ENCODE measurements around the gene TUBB2B.

DNA sequence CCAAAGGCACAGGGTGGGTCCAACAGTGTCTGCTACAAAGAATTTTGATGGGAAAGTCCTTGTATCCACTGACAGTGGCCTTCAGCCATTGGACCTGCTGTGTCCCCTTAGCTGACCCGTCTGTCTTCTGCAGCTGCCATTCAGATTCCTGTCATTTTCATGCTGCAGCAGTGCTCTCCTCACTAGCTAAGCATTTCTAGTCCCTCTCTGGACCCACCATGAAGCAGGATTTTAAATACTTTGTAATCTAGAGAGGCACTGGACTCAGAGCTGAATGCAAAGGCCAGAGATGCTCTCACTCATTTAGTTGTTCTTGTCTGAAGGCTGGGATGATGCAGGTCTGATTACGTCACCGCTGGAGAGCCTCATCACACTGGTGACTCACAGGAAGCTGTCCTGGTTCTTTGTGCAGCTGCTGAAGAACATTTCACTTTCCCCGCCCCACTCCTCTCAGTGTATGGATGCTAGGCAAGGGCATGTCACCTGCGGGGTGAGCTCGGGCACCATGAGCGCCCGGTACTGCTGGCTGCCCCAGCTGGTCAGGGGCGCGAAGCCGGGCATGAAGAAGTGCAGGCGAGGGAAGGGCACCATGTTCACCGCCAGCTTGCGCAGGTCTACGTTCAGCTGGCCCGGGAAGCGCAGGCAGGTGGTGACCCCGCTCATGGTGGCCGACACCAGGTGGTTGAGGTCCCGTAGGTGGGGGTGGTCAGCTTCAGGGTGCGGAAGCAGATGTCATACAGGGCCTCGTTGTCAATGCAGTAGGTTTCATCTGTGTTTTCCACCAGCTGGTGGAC lies 50.7 kb downstream of the TUBB2B start:
- TF ChIP-seq CTCF (IDR thresholded peaks at IDR 0.05) (no peak), EP300 (IDR thresholded peaks at IDR 0.05) (no peak)
